CD4-positive, alpha-beta T cell treated with Interferon alpha-2 for 1 hour (primary cell): ENCODE data around the gene SIL1.
"Not testable (repeated sequence)": the region's sequence is repeated elsewhere in the genome, so short reads cannot be mapped to it uniquely, and the experiment has no call there.

ENCODE experiments used
- DNase-seq, 2 donors: peaks; one replicate each; pipeline ENCODE4 v3.0.0-alpha.2; 2020 to 2022

SIL1 gene

GRCh38 chr5:139138109-139138508 lies 60.1 kb downstream of the SIL1 start:
- no peak for DNase-seq

GRCh38 chr5:139137697-139138096 lies 60.5 kb downstream of the SIL1 start:
- no peak for DNase-seq

DNA sequence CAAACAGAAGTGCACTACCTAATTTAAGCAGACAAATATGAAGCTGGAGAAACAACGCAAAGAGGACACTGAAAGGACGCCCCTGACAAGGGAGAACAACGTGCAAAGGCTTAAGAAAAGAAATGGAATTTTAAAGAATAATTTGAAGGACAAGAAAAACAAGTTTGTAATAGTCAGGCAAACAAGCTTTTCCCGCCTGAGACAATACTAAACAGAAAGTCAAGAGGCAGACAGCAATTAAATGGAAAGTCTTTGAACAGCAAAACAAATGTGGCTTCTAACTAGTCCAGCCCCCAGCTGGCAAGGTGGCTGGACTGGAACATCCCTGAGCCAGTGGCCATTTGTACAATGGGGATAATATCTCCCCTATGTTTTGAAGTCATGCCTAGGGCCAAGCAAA lies 63.3 kb downstream of the SIL1 start:
- no peak for DNase-seq

DNA sequence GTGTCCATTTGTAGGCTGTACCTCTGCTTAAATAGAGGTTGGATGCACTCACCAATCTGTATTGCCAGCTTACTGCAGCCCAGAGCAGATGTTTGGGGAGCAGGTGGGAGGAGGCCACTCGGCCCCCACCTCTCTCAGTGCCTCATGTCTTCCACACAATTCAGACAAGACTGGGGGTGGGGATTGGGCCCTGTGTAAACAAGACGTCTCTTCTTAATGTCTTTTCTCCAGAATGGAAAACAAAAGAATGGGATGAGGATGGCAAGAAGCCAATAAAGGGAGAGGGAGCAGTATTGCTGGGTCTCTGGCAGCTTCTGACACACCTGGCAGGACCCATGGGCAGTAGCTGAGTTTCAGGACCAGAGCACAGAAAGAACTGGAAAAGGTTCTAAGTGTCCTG lies 64.9 kb downstream of the SIL1 start:
- no peak for DNase-seq

- no peak for DNase-seq
Measured at GRCh38 chr5:139132515-139132914, 65.7 kb downstream of the SIL1 start.

- DNase-seq, result no peak
Measured at GRCh38 chr5:139131921-139132432, 66.2 kb downstream of the SIL1 start.

DNA sequence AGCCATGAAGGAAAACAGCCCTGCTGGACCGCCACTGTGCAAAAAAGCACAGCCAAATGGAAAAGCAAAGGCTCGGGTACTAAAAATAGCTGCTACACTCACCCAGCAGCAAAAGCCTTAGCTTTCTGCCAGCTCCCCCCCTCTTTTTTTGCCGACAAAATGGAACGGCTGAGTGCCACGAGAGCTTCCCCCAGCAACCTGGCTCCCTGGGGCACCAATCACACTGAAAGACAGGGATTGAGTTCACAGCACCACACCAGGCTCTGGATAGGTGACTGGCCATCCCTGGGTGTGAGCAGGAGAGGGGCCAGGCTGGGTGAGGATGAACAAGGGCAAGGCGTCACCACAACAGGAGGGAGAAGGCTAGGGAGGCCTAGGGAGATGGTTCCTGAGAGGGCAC lies 66.7 kb downstream of the SIL1 start:
- no peak for DNase-seq

DNA sequence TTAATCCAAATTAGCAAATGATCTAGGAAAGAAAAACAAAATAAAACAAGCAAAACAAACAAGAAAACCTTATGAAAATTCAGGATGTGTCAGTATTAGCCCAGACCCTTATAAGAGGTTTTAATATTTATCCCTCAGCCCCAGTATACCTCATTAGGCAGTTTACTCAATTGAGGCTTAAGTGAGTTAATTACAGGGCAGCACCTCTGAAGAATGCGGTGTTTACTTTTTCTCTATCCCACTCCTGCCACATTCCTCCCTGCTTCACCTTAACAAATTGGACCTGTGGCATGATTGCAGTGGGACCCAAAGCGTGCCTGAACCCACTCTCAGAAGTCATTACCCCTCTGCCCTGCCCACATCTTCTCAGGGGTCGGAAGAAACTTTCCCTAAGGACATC lies 67.1 kb downstream of the SIL1 start:
- DNase-seq, result no peak

DNA sequence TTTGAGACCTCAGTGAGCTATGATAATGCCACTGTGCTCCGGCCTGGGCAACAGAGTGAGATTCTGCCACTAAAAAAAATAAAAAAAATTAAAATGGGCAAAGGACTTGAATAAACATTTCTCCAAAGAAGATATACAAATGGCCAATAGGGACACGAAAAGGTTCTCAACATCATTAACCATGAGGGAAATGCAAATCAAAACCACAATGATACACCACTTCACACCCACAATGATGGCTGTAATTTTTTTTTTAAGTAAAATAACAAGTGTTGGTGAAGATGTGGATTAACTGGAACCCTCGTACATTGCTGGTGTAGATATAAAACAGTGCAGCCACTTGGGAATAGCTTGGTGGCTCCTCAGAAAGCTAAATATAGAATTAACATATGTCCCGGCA lies 68.0 kb downstream of the SIL1 start:
- no peak for DNase-seq

DNA sequence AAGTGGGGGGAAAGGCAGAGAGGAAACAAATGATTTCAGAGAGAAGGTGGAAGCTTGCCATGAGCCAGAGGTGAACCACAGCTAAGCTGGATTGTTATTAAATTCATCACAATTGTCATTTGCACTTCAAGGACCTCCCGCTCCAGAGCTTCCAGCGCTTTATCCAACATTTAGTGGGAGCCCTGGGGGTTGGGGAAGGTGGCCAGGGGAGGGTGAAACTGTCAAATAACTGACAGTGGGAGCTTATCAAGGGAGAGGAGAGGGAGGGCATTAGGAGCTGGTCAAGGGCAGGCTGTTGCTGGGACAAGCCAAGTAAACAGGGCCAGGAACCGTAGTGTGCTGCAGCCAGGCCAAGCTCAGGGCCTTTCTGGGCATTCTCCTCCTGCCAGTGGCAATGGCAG lies 71.5 kb downstream of the SIL1 start:
- no peak for DNase-seq

GRCh38 chr5:139125991-139126390 lies 72.2 kb downstream of the SIL1 start:
- DNase-seq, result no peak

DNA sequence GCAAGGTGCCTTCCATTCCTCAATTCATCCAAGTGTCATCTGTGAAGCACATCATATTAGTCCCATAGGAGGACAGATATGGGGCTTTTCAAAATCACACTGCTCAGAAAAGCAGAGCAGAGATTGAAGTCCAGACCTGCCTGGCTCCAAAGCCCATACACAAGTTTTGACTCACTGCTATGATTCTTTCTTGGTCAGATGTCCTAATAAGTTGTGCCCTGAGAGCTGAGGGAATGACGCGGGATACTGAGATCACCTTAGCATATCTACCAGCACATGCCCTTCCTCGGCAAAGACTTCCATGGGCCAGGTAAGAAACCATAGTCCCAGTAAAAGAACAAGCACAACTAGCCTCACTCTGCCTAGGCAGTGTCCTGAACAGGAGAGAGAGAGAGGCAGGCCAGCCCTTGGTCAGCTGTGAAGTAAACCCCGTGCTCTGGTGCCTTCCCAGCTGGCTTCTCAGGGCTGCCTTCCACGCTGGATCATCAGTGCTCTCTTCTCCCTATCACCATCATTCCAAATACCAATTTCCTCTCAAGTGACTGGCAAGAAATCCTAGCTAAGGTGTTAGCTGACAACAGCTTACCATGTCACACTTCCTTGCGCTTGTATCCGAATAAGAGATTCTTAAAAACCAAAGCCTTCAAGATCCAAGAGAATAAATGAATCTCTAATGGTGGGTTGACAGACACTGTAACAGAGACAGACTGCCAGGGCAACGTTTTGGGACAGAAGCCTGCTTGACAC lies 73.2 kb downstream of the SIL1 start:
- DNase-seq, result no peak

- no peak for DNase-seq
Measured at GRCh38 chr5:139121120-139121519, 77.0 kb downstream of the SIL1 start.

DNA sequence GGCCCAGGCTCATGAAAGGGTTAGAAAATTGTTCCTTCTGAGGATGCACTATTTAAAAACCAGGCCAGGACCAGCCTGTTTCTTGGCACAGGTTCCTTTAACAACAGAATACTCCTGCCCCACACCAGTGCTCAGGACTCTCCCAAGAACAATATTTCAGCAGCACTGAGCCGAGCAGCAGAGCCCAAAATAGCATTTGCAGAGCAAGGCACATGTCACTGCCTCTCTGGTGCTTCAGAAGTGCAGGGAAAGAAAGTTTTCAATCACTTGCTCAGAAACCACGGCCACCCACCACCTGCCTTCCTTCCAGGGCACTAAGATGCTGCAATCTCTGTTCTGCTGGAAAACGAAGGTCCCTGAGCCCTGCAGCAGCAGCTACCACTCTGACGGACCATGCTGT lies 77.6 kb downstream of the SIL1 start:
- DNase-seq, result no peak

DNA sequence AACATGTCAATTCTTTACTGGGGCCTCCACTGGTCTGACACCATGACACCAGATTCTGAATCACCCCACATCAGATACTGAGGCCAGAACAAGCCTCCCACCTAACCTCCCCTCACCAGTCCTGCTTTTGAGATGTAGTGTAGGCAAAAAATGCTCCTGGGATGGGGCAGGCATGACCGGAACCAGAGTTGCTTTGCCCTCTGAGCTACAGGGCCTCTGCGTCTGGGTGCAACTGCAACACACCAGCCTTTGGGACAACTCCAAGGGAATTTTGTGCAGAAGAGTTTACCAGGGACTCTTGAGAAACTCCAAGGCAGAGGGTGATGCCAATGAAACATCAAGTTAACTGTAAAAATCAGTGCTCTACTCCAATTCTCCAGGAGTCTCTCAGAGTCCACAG lies 79.4 kb downstream of the SIL1 start:
- no peak for DNase-seq

- no peak for DNase-seq
Measured at GRCh38 chr5:139117342-139117884, 80.8 kb downstream of the SIL1 start.

- DNase-seq, result no peak
Measured at GRCh38 chr5:139116100-139116655, 82.0 kb downstream of the SIL1 start.

DNA sequence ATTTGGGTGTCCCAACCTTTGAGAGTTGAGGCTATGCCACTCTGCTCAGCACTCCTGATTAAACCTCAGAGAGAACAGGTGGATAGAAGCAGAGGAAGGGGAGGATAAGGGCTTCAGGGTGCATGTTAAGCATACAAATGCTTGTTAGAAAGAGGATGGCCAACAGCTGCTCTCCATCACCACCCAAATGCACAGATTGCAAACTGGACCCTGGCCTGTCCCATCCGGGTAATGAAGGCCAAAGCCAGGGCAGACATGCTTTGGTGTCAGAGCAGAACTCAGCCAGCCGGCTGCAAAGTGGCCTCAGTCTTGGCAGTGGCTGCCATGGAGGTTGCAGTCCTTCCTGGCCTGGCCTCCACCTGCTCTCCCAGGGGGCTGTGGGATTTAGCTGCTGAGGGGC lies 84.3 kb downstream of the SIL1 start:
- no peak for DNase-seq

DNA sequence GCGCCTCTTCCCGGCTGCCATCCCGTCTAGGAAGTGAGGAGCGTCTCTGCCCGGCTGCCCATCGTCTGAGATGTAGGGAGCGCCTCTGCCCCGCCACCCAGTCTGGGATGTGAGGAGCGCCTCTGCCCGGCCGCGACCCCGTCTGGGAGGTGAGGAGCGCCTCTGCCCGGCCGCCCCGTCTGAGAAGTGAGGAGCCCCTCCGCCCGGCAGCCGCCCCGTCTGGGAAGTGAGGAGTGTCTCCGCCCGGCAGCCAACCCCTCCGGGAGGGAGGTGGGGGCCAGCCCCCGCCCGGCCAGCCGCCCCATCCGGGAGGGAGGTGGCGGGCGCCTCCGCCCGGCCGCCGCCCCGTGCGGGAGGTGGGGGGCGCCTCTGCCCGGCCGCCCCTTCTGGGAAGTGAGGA lies 85.8 kb downstream of the SIL1 start:
- DNase-seq, result not testable (repeated sequence)

DNA sequence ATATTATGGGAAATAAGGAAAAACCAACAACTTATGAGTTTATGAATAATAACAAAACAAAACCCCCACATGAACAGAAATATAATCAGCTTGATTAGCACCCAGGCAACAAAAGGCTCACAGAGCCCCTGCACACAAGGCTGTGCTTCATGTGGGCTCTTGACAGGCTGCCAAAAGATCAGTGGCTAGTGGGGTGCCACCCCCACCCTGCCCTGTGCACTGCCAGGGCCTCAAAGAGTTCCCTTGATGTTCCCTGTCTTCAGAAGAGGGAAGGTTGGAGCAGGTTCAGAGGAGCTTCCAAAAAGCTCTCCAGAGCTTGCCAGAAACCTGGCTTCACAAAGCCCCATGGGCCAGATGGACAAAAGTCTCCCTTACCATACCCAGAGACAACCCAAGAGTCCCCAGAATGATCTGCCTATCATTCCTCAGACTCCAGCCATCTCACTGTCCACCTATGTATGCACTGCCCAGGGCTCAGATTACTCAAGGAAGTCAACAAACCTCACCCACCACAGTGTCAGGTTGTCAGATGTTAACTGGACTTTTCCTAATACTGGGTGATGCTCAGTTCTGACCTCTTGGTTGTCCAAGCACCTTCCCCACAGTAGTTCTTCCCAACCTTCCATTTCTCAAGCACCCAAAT lies 87.5 kb downstream of the SIL1 start:
- no peak for DNase-seq

GRCh38 chr5:139108063-139108824 lies 89.9 kb downstream of the SIL1 start:
- no peak for DNase-seq

DNA sequence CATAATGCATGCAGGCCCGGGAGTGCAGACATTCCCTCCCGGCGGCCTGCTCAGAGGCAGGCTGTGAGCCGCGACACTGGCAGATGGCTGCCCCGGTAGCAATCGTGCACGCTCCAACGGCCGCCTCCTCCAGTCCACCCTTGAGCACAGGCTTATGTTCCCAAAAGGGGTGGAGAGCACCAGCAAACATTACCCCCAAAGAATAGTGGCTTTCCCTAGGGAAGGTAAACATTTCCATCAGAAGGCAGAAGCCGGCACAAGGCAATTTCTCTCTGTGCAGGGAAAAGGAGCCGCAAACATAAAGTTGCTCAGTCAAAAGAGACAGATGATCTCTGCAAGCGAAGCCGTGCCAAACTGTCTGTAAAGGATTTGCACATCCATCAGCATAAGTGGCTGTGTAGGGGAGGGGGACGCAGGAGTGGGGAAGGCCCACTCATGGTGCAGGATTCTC lies 92.5 kb downstream of the SIL1 start:
- DNase-seq, result no peak
